Breast epithelium (tissue), 4 donors: ENCODE results near the gene OLFML3. TPM values are rescaled to one million over a fixed set of nuclear protein-coding genes. Genes with fewer than 3 reads are reported as not detected.

Experiments used
- DNase-seq, 2 donors: peaks; one replicate each; pipeline ENCODE4 v3.0.0-alpha.2; 2019; ENCODE audit warnings: low spot score in 2 of 2
- H3K27ac ChIP-seq, 2 donors: fragments of 200-600 bp; sonication (generic) in 1 of 2; one replicate each; pipeline ENCODE4 v1.5.1; 2016 to 2019; ENCODE audit warnings: mild to moderate bottlenecking in 1 of 2
- H3K27me3 ChIP-seq, 2 donors: fragments of 200-600 bp; sonication (generic) in 1 of 2; one replicate each; pipeline versions ENCODE4 v1.5.1 to v1.6.0; 2017 to 2019; ENCODE audit warnings: control low read depth in 1 of 2, mild to moderate bottlenecking in 1 of 2
- H3K36me3 ChIP-seq: fragments of 200-600 bp; one replicate; pipeline ENCODE4 v1.5.1; 2019
- H3K4me1 ChIP-seq, 2 donors: fragments of 200-600 bp; sonication (generic); one replicate each; pipeline ENCODE4 v1.5.1; 2016 to 2019; ENCODE audit warnings: control low read depth in 1 of 2
- H3K4me3 ChIP-seq, 3 donors: fragments of 200-600 bp; sonication (generic); 1 replicate in 2 of 3; 2 replicates in 1 of 3; pipeline ENCODE4 v1.5.1; 2016 to 2019; ENCODE audit warnings: mild to moderate bottlenecking in 3 of 3, moderate library complexity in 2 of 3
- H3K9me3 ChIP-seq, 2 donors: fragments of 200-600 bp; sonication (generic) in 1 of 2; one replicate each; pipeline ENCODE4 v1.5.1; 2016 to 2019; ENCODE audit warnings: control low read depth in 1 of 2
- POLR2A ChIP-seq: fragments of 450-650 bp; IDR thresholded peaks from one replicate; pipeline ENCODE4 v1.6.1; 2016; ENCODE audit warnings: antibody characterized with exemption, mild to moderate bottlenecking, moderate library complexity
- POLR2AphosphoS5 ChIP-seq, 3 donors: sonication (generic); formaldehyde crosslinking; IDR thresholded peaks; one replicate each; pipeline ENCODE4 v1.6.1; 2017; ENCODE audit warnings: antibody characterized with exemption in 3 of 3
- intact Hi-C: fragments of 100-400 bp; cut with DNase I; formaldehyde crosslinking; loops from one replicate; pipeline ENCODE4 v1.15.1; 2023; ENCODE audit warnings: low total_unique reads
- total RNA-seq, 3 donors: library from RNA; depleted of rRNA; stranded (reverse); fragments of >200 nt; gene quantifications; one replicate each; pipeline ENCODE4 v1.1.0, GENCODE V29; 2016
- TF ChIP-seq, protein P1 (sequence below), 3 donors: fragments of 450-650 bp; IDR thresholded peaks; one replicate each; pipeline ENCODE4 v1.5.1; 2016 to 2017; ENCODE audit warnings: antibody characterized with exemption in 3 of 3, mild to moderate bottlenecking in 3 of 3, moderate library complexity in 3 of 3

OLFML3 gene
- total RNA-seq, 3 donors from 2014 or later = 46.2 to 155 (median 51.2) TPM

- Histone ChIP-seq H3K9me3 (no peaks in the 10 kb centered on the region), H3K36me3 (peaks cover 5% of the 10 kb centered on the region), H3K4me1 (no peaks in the 10 kb centered on the region), H3K27ac (no peak overlapping the region), H3K27me3 (no peaks in the 10 kb centered on the region), H3K4me3 (no peak overlapping the region)
- intact Hi-C loops = no loop called here
- DNase-seq = no peak
- TF ChIP-seq, protein P1, sequence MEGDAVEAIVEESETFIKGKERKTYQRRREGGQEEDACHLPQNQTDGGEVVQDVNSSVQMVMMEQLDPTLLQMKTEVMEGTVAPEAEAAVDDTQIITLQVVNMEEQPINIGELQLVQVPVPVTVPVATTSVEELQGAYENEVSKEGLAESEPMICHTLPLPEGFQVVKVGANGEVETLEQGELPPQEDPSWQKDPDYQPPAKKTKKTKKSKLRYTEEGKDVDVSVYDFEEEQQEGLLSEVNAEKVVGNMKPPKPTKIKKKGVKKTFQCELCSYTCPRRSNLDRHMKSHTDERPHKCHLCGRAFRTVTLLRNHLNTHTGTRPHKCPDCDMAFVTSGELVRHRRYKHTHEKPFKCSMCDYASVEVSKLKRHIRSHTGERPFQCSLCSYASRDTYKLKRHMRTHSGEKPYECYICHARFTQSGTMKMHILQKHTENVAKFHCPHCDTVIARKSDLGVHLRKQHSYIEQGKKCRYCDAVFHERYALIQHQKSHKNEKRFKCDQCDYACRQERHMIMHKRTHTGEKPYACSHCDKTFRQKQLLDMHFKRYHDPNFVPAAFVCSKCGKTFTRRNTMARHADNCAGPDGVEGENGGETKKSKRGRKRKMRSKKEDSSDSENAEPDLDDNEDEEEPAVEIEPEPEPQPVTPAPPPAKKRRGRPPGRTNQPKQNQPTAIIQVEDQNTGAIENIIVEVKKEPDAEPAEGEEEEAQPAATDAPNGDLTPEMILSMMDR (IDR thresholded peaks at IDR 0.05) = no peak
- no peak for TF ChIP-seq POLR2AphosphoS5 (IDR thresholded peaks at IDR 0.05)
- TF ChIP-seq POLR2A = no peak
These were observed 38.7 kb upstream of the OLFML3 start for GRCh38 chr1:113940365-113941244.

- Histone ChIP-seq H3K9me3 (no peaks in the 10 kb centered on the region), H3K27me3 (no peaks in the 10 kb centered on the region), H3K4me3 (no peak overlapping the region), H3K36me3 (peaks cover 5% of the 10 kb centered on the region), H3K4me1 (no peaks in the 10 kb centered on the region), H3K27ac (no peak overlapping the region)
- intact Hi-C loops = no loop called here
- no peak for DNase-seq
- TF ChIP-seq POLR2AphosphoS5 (IDR thresholded peaks at IDR 0.05) (no peak), POLR2A (no peak)
- TF ChIP-seq, protein P1 (IDR thresholded peaks at IDR 0.05) = no peak
These were observed 38.1 kb upstream of the OLFML3 start for GRCh38 chr1:113941245-113941559.

GRCh38 chr1:113942527-113942926 is 36.7 kb upstream of the OLFML3 start:
- no peak for DNase-seq
- Histone ChIP-seq H3K4me3 (no peak overlapping the region), H3K27me3 (no peaks in the 10 kb centered on the region), H3K9me3 (no peaks in the 10 kb centered on the region), H3K4me1 (no peaks in the 10 kb centered on the region), H3K27ac (no peak overlapping the region), H3K36me3 (peaks cover 5% of the 10 kb centered on the region)
- TF ChIP-seq POLR2AphosphoS5 (IDR thresholded peaks at IDR 0.05) = no peak
- TF ChIP-seq, protein P1 (IDR thresholded peaks at IDR 0.05) = no peak
- no peak for TF ChIP-seq POLR2A
- intact Hi-C loops = no loop called here

DNA sequence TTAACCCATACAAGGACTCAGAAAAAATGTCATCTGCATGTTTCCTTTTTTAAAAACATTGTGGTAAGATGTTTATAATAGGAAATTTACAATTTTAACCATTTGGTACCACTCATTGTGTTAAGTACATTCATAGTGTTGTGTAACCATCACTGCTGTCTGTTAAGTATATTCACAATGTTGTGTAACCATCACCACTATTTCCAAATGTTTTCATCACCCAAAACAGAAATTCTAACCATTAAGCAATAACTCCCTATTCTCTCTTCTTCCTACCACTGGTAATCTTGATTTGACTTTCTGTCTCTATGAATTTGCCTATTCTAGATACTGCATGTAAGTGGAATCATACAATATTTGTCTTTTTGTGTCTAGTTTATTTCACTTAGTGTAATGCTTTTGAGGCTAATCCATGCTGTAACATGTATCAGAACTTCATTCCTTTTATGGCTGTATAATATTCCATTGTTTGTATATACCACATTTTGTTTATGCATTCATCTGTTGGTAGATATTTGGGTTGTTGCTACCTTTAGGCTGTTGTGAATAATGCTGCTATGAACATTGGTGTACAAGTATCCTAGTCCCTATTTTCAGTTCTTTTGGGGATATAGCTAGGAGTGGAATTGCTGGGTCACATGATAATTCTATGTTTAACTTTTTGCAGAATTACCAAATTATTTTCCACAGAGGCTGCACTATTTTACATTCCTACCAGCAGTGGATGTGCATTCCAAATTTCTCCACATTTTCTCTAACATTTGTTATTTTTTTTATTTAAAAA is 36.1 kb upstream of the OLFML3 start:
- H3K9me3 ChIP-seq = no peaks in the 10 kb centered on the region
- TF ChIP-seq POLR2A (no peak), POLR2AphosphoS5 (IDR thresholded peaks at IDR 0.05) (no peak)
- TF ChIP-seq, protein P1 (IDR thresholded peaks at IDR 0.05) = no peak
- no peak for DNase-seq
- H3K27ac ChIP-seq = no peak overlapping the region
- no peaks in the 10 kb centered on the region for H3K4me1 ChIP-seq
- intact Hi-C loops = no loop called here
- H3K36me3 ChIP-seq = peaks cover 5% of the 10 kb centered on the region
- H3K4me3 ChIP-seq = no peak overlapping the region
- H3K27me3 ChIP-seq = no peaks in the 10 kb centered on the region

DNA sequence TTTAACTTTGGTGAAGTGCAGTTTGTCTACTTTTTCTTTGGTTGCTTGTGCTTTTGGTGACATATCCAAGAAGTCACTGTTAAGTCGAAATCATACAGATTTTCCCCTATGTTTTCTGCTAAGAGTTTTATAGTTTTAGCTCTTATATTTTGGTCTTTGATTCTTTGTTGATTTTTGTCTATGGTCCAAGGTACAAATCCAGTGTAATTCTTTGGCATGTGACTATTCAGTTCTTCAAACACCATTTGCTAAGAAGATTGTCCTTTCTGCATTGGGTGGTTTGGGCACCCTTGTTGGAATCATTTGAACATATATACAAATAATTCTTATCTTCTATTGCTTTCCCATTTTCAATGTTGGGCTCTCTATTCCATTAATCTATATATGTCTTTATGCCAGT is 33.9 kb upstream of the OLFML3 start:
- Histone ChIP-seq H3K36me3 (peaks cover 5% of the 10 kb centered on the region), H3K4me3 (no peak overlapping the region), H3K27me3 (no peaks in the 10 kb centered on the region), H3K4me1 (no peaks in the 10 kb centered on the region), H3K9me3 (no peaks in the 10 kb centered on the region), H3K27ac (no peak overlapping the region)
- no peak for DNase-seq
- intact Hi-C loops = no loop called here
- no peak for TF ChIP-seq POLR2A
